Kidney epithelial cell (primary cell): ENCODE measurements around the gene NKIRAS2. TPM values are rescaled to one million over a fixed set of nuclear protein-coding genes. Genes with fewer than 3 reads are reported as not detected.
A peak's percentile ranks its signal among the peaks of the same experiment; 100 is the strongest.

Experiments used
- DNase-seq: peaks from one replicate; pipeline ENCODE4 v3.0.0-alpha.2; 2010; ENCODE audit warnings: low read depth
- H3K27me3 ChIP-seq: 2 replicates; pipeline ENCODE4 v1.6.0; 2011; ENCODE audit warnings: low read length; ENCODE audit not compliant: control insufficient read depth, insufficient read depth
- H3K36me3 ChIP-seq: 2 replicates; pipeline ENCODE4 v1.5.1; 2011; ENCODE audit warnings: low read length; ENCODE audit not compliant: control insufficient read depth, insufficient read depth
- H3K4me3 ChIP-seq: 2 replicates; pipeline ENCODE4 v1.5.1; 2011; ENCODE audit warnings: low read depth, mild to moderate bottlenecking, control low read depth, low read length
- CTCF ChIP-seq: IDR thresholded peaks from 2 replicates; pipeline ENCODE4 v1.5.1; 2011; ENCODE audit warnings: mild to moderate bottlenecking, moderate library complexity, low read length, control low read depth, inconsistent platforms; ENCODE audit not compliant: insufficient read depth, poor library complexity, severe bottlenecking
- total RNA-seq: library from RNA; depleted of rRNA; stranded (reverse); fragments of >200 nt; gene quantifications from 2 replicates; pipeline ENCODE4 v1.2.3, GENCODE V29; 2015

The NKIRAS2 gene
- total RNA-seq, 1 donor from 2014 or later = 74.4 TPM

GRCh38 chr17:42042598-42043319, 22.9 kb downstream of the NKIRAS2 start:
- Histone ChIP-seq H3K27me3 (peaks cover 4% of the 10 kb centered on the region), H3K4me3 (no peak overlapping the region), H3K36me3 (no peaks in the 10 kb centered on the region)
- no peak for DNase-seq
- no peak for TF ChIP-seq CTCF

- no peak for TF ChIP-seq CTCF
- H3K36me3 ChIP-seq = no peaks in the 10 kb centered on the region
- H3K27me3 ChIP-seq = peaks cover under 1% of the 10 kb centered on the region
- no peak for DNase-seq
- H3K4me3 ChIP-seq = no peak overlapping the region
Measured at GRCh38 chr17:42045719-42046118, 25.8 kb downstream of the NKIRAS2 start.

GRCh38 chr17:42047343-42047742, 27.5 kb downstream of the NKIRAS2 start:
- no peak for DNase-seq
- peaks cover 10% of the 10 kb centered on the region for H3K27me3 ChIP-seq
- no peak overlapping the region for H3K4me3 ChIP-seq
- H3K36me3 ChIP-seq = no peaks in the 10 kb centered on the region
- no peak for TF ChIP-seq CTCF

- no peaks in the 10 kb centered on the region for H3K36me3 ChIP-seq
- H3K27me3 ChIP-seq = peaks cover 30% of the 10 kb centered on the region
- no peak for DNase-seq
Measured at GRCh38 chr17:42049834-42050392, 30.0 kb downstream of the NKIRAS2 start.

GRCh38 chr17:42050393-42051012, 30.6 kb downstream of the NKIRAS2 start, which contains the start of gene C17orf113:
Gene C17orf113 (minus strand): TSS chr17:42050601. CDS start chr17:42043376, 7,225 bp downstream.
- H3K27me3 ChIP-seq = peaks cover 33% of the 10 kb centered on the region
- DNase-seq = no peak
- H3K36me3 ChIP-seq = no peaks in the 10 kb centered on the region
- peak within 1 kb of the TSS; percentile 53 for H3K4me3 ChIP-seq
- TF ChIP-seq CTCF = no peak

More at GRCh38 chr17:42049834-42050392, 30.0 kb downstream of the NKIRAS2 start:
- no peak for TF ChIP-seq CTCF
- H3K4me3 ChIP-seq = peak overlapping the region; percentile 53
